ENCODE results near the gene BCAP31.

DNA sequence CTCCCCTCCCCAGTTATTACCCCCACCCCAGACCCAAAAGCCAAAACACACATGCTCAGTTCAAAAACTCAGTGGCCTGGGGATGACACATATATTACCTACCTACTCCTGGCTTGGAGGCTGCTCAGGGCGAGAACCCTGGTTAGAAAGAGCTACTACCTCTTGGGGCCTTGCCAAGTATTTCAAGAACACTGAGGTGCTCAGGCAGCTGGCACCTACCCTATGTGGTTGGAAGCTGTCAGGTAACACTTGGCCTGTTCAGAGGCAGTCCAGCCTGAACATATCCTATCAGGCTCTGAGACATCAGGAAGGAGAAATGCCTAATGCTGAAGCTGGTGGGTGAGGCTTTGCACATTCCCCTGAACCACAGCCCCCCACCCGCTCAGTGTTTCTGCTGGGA, 4.9 kb downstream of the BCAP31 start:
- TF ChIP-seq, protein P1, sequence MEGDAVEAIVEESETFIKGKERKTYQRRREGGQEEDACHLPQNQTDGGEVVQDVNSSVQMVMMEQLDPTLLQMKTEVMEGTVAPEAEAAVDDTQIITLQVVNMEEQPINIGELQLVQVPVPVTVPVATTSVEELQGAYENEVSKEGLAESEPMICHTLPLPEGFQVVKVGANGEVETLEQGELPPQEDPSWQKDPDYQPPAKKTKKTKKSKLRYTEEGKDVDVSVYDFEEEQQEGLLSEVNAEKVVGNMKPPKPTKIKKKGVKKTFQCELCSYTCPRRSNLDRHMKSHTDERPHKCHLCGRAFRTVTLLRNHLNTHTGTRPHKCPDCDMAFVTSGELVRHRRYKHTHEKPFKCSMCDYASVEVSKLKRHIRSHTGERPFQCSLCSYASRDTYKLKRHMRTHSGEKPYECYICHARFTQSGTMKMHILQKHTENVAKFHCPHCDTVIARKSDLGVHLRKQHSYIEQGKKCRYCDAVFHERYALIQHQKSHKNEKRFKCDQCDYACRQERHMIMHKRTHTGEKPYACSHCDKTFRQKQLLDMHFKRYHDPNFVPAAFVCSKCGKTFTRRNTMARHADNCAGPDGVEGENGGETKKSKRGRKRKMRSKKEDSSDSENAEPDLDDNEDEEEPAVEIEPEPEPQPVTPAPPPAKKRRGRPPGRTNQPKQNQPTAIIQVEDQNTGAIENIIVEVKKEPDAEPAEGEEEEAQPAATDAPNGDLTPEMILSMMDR (IDR thresholded peaks at IDR 0.05) = no peak
- TF ChIP-seq POLR2A (IDR thresholded peaks at IDR 0.05) (no peak), POLR2AphosphoS5 (IDR thresholded peaks at IDR 0.05) (no peak)

All from transverse colon (tissue), 4 donors.